Neutrophil (primary cell): ENCODE results near the gene SEMA3B.

ENCODE experiments used
- H3K27ac ChIP-seq: fragments of 200-600 bp; sonication (generic); 2 replicates; pipeline ENCODE4 v1.5.1; 2016; ENCODE audit warnings: mild to moderate bottlenecking, moderate library complexity
- H3K27me3 ChIP-seq: fragments of 200-600 bp; sonication (generic); 2 replicates; pipeline ENCODE4 v1.6.0; 2016; ENCODE audit warnings: mild to moderate bottlenecking
- H3K36me3 ChIP-seq: fragments of 200-600 bp; sonication (generic); 2 replicates; pipeline ENCODE4 v1.5.1; 2017
- H3K4me1 ChIP-seq, 2 experiments: fragments of 200-600 bp in 1 of 2; sonication (generic) in 1 of 2; 1 replicate in 1 of 2; 2 replicates in 1 of 2; pipeline versions ENCODE4 v1.5.1 to v1.6.1; 2013 to 2016; ENCODE audit warnings: low read depth in 1 of 2, low read length in 1 of 2, mild to moderate bottlenecking in 1 of 2, moderate library complexity in 1 of 2; ENCODE audit not compliant: control insufficient read depth in 1 of 2, insufficient read depth in 1 of 2
- H3K4me3 ChIP-seq, 2 experiments: fragments of 200-600 bp in 1 of 2; sonication (generic) in 1 of 2; 1 replicate in 1 of 2; 2 replicates in 1 of 2; pipeline ENCODE4 v1.5.1; 2013 to 2016; ENCODE audit warnings: low read depth in 1 of 2, low read length in 1 of 2, mild to moderate bottlenecking in 1 of 2, moderate library complexity in 1 of 2
- H3K9me3 ChIP-seq: fragments of 200-600 bp; sonication (generic); 2 replicates; pipeline ENCODE4 v1.5.1; 2016
- CTCF ChIP-seq: fragments of 200-600 bp; sonication (generic); IDR thresholded peaks from 2 replicates; pipeline ENCODE4 v1.5.1; 2016; ENCODE audit warnings: antibody characterized with exemption

The SEMA3B gene

GRCh38 chr3:50230104-50230793 is 38.7 kb upstream of the SEMA3B start:
- Histone ChIP-seq H3K4me3 (peak overlapping the region; percentile 38 to 46), H3K27ac (peak overlapping the region; percentile 97), H3K27me3 (peaks cover 19% of the 10 kb centered on the region), H3K9me3 (no peaks in the 10 kb centered on the region), H3K36me3 (no peaks in the 10 kb centered on the region), H3K4me1 (peaks cover 70 to 71% of the 10 kb centered on the region in 2 experiments)
- no peak for TF ChIP-seq CTCF

GRCh38 chr3:50230794-50231125 is 38.2 kb upstream of the SEMA3B start:
- Histone ChIP-seq H3K4me3 (peak overlapping the region; percentile 38 to 46), H3K9me3 (no peaks in the 10 kb centered on the region), H3K36me3 (no peaks in the 10 kb centered on the region), H3K4me1 (peaks cover 75% of the 10 kb centered on the region in 2 experiments), H3K27me3 (peaks cover 14% of the 10 kb centered on the region), H3K27ac (peak overlapping the region; percentile 97)
- TF ChIP-seq CTCF, result no peak

- H3K27ac ChIP-seq, result no peak overlapping the region
- H3K36me3 ChIP-seq, result no peaks in the 10 kb centered on the region
- H3K4me1 ChIP-seq, result peaks cover 67 to 68% of the 10 kb centered on the region in 2 experiments
- no peak for TF ChIP-seq CTCF
- no peak overlapping the region for H3K4me3 ChIP-seq
- peaks cover 6% of the 10 kb centered on the region for H3K27me3 ChIP-seq
- H3K9me3 ChIP-seq, result no peaks in the 10 kb centered on the region
Observed at GRCh38 chr3:50231581-50231980, 37.4 kb upstream of the SEMA3B start.

- Histone ChIP-seq H3K36me3 (no peaks in the 10 kb centered on the region), H3K4me1 (peaks cover 61% of the 10 kb centered on the region in 2 experiments), H3K4me3 (no peak overlapping the region), H3K27me3 (no peaks in the 10 kb centered on the region), H3K9me3 (no peaks in the 10 kb centered on the region), H3K27ac (no peak overlapping the region)
- TF ChIP-seq CTCF, result no peak
Observed at GRCh38 chr3:50232303-50232702, 36.6 kb upstream of the SEMA3B start.

GRCh38 chr3:50233176-50233575 is 35.8 kb upstream of the SEMA3B start:
- Histone ChIP-seq H3K4me1 (peaks cover 55 to 59% of the 10 kb centered on the region in 2 experiments), H3K27ac (peak overlapping the region; percentile 39), H3K27me3 (no peaks in the 10 kb centered on the region), H3K36me3 (no peaks in the 10 kb centered on the region), H3K9me3 (no peaks in the 10 kb centered on the region), H3K4me3 (no peak overlapping the region)
- TF ChIP-seq CTCF, result no peak
